Stimulated activated CD4-positive, alpha-beta T cell treated with anti-CD3 and anti-CD28 coated beads, TNF-alpha, amount 100 ng/mL, for 48 hours (primary cell): ENCODE data around the gene SNTA1.
A peak's percentile ranks its signal among the peaks of the same experiment; 100 is the strongest.
"Not testable (repeated sequence)": the region's sequence is repeated elsewhere in the genome, so short reads cannot be mapped to it uniquely, and the experiment has no call there.

Experiments used
- DNase-seq, 3 donors: peaks; one replicate each; pipeline ENCODE4 v3.0.0-alpha.2; 2020; ENCODE audit warnings: low read depth in 3 of 3

Gene SNTA1

GRCh38 chr20:33465481-33466302 is 22.1 kb upstream of the SNTA1 start:
- DNase-seq, result no peak

GRCh38 chr20:33464759-33465158 is 21.2 kb upstream of the SNTA1 start:
- DNase-seq, result not testable (repeated sequence)

GRCh38 chr20:33463332-33464101 is 20.0 kb upstream of the SNTA1 start:
- DNase-seq, result no peak

GRCh38 chr20:33460711-33461110 is 17.1 kb upstream of the SNTA1 start:
- DNase-seq, result no peak

GRCh38 chr20:33459599-33459998 is 16.0 kb upstream of the SNTA1 start:
- no peak for DNase-seq

- DNase-seq, result peak; percentile 57 to 74 (median 72)
These were observed 13.5 kb upstream of the SNTA1 start for GRCh38 chr20:33456916-33457642.

GRCh38 chr20:33450867-33451266 is 7.3 kb upstream of the SNTA1 start:
- DNase-seq, result no peak

GRCh38 chr20:33445881-33446625 is 2.5 kb upstream of the SNTA1 start:
- no peak for DNase-seq

- DNase-seq, result peak in 1 of 3 donors; percentile 11
These were observed 1.4 kb upstream of the SNTA1 start for GRCh38 chr20:33444797-33445560.

GRCh38 chr20:33443006-33443511 is 504 bp downstream of the SNTA1 start:
- no peak for DNase-seq

GRCh38 chr20:33442136-33443005 is 1.2 kb downstream of the SNTA1 start:
- DNase-seq, result no peak

- DNase-seq, result no peak
These were observed 2.2 kb downstream of the SNTA1 start for GRCh38 chr20:33441142-33441955.

GRCh38 chr20:33440562-33440961 is 3.0 kb downstream of the SNTA1 start:
- DNase-seq, result not testable (repeated sequence)

- DNase-seq, result no peak
These were observed 5.1 kb downstream of the SNTA1 start for GRCh38 chr20:33438481-33438880.

- no peak for DNase-seq
These were observed 6.2 kb downstream of the SNTA1 start for GRCh38 chr20:33437141-33437911.

GRCh38 chr20:33434434-33434833 is 9.1 kb downstream of the SNTA1 start:
- no peak for DNase-seq

- DNase-seq, result no peak
These were observed 9.9 kb downstream of the SNTA1 start for GRCh38 chr20:33433465-33434234.
